GM18873 (cell line): Measurements from ENCODE around the gene L1CAM.

Experiments used
- ATAC-seq: cut with Tn5 transposase; IDR thresholded peaks from one replicate; pipeline ENCODE4 v1.9.1; 2021; ENCODE audit warnings: mild to moderate bottlenecking, moderate library complexity, moderate number of reproducible peaks; ENCODE audit not compliant: unreplicated experiment, low FRiP score

L1CAM gene

GRCh38 chrX:153813161-153813560 is 72.8 kb downstream of the L1CAM start:
- no peak for ATAC-seq

- no peak for ATAC-seq
Observed at GRCh38 chrX:153812220-153812619, 73.8 kb downstream of the L1CAM start.
